ENCODE data around the gene LRCOL1.

The LRCOL1 gene

GRCh38 chr12:132634411-132634990 is 24.1 kb upstream of the LRCOL1 start:
- WGBS (ENCODE audit: insufficient coverage): 97% methylated on average over 20 of the region's 21 CpGs
- no peak for DNase-seq
- POLR2A ChIA-PET: interaction anchor here (0.6 kb wide), 1 partner anchor 44 kb away, joined by 3 read pairs; no protein-coding TSS in a partner anchor
- Histone ChIP-seq H3K36me3 (ENCODE audit: control insufficient read depth in 4 of 4, insufficient read depth in 4 of 4, low read length in 3 of 4) (peaks cover 16 to 97% (median 73%) of the 10 kb centered on the region in 4 experiments), H3K27ac (ENCODE audit: insufficient read depth in 1 of 2, low read depth in 1 of 2, low read length in 2 of 2, poor library complexity in 1 of 2, severe bottlenecking in 2 of 2) (no peak overlapping the region), H3K4me1 (ENCODE audit: control extremely low read depth in 1 of 4, control insufficient read depth in 4 of 4, insufficient read depth in 4 of 4, low read length in 3 of 4) (peaks cover 0 to 3% (median 0%) of the 10 kb centered on the region in 4 experiments), H3K4me3 (ENCODE audit: control insufficient read depth in 1 of 7, extremely low read depth in 1 of 7, insufficient read depth in 4 of 7, low read depth in 2 of 7, low read length in 6 of 7) (no peak overlapping the region), H3K9me3 (ENCODE audit: control extremely low read depth in 1 of 5, control insufficient read depth in 4 of 5, insufficient read depth in 2 of 5, low read depth in 1 of 5, low read length in 4 of 5) (no peaks in the 10 kb centered on the region), H3K27me3 (replicated peaks in 2 of 5; ENCODE audit: control insufficient read depth in 4 of 5, insufficient read depth in 5 of 5, low read length in 4 of 5) (no peaks in the 10 kb centered on the region)
- CTCF ChIA-PET: no interaction called here

GRCh38 chr12:132633901-132634300 is 23.5 kb upstream of the LRCOL1 start:
- peaks cover 0 to 3% (median 0%) of the 10 kb centered on the region in 4 experiments for H3K4me1 ChIP-seq (ENCODE audit: control extremely low read depth in 1 of 4, control insufficient read depth in 4 of 4, insufficient read depth in 4 of 4, low read length in 3 of 4)
- H3K27ac ChIP-seq (ENCODE audit: insufficient read depth in 1 of 2, low read depth in 1 of 2, low read length in 2 of 2, poor library complexity in 1 of 2, severe bottlenecking in 2 of 2): no peak overlapping the region
- no peak overlapping the region for H3K4me3 ChIP-seq (ENCODE audit: control insufficient read depth in 1 of 7, extremely low read depth in 1 of 7, insufficient read depth in 4 of 7, low read depth in 2 of 7, low read length in 6 of 7)
- H3K36me3 ChIP-seq (ENCODE audit: control insufficient read depth in 4 of 4, insufficient read depth in 4 of 4, low read length in 3 of 4): peaks cover 16 to 97% (median 73%) of the 10 kb centered on the region in 4 experiments
- CTCF ChIA-PET: no interaction called here
- H3K27me3 ChIP-seq (replicated peaks in 2 of 5; ENCODE audit: control insufficient read depth in 4 of 5, insufficient read depth in 5 of 5, low read length in 4 of 5): no peaks in the 10 kb centered on the region
- no peak for DNase-seq
- WGBS (ENCODE audit: insufficient coverage): 97% methylated on average over 8 of the region's 10 CpGs
- POLR2A ChIA-PET: no interaction called here
- H3K9me3 ChIP-seq (ENCODE audit: control extremely low read depth in 1 of 5, control insufficient read depth in 4 of 5, insufficient read depth in 2 of 5, low read depth in 1 of 5, low read length in 4 of 5): no peaks in the 10 kb centered on the region

GRCh38 chr12:132633398-132633797 is 23.0 kb upstream of the LRCOL1 start:
- Histone ChIP-seq H3K36me3 (ENCODE audit: control insufficient read depth in 4 of 4, insufficient read depth in 4 of 4, low read length in 3 of 4) (peaks cover 16 to 96% (median 73%) of the 10 kb centered on the region in 4 experiments), H3K27ac (ENCODE audit: insufficient read depth in 1 of 2, low read depth in 1 of 2, low read length in 2 of 2, poor library complexity in 1 of 2, severe bottlenecking in 2 of 2) (no peak overlapping the region), H3K4me1 (ENCODE audit: control extremely low read depth in 1 of 4, control insufficient read depth in 4 of 4, insufficient read depth in 4 of 4, low read length in 3 of 4) (peaks cover 0 to 3% (median 0%) of the 10 kb centered on the region in 4 experiments), H3K9me3 (ENCODE audit: control extremely low read depth in 1 of 5, control insufficient read depth in 4 of 5, insufficient read depth in 2 of 5, low read depth in 1 of 5, low read length in 4 of 5) (no peaks in the 10 kb centered on the region), H3K27me3 (replicated peaks in 2 of 5; ENCODE audit: control insufficient read depth in 4 of 5, insufficient read depth in 5 of 5, low read length in 4 of 5) (no peaks in the 10 kb centered on the region), H3K4me3 (ENCODE audit: control insufficient read depth in 1 of 7, extremely low read depth in 1 of 7, insufficient read depth in 4 of 7, low read depth in 2 of 7, low read length in 6 of 7) (no peak overlapping the region)
- ChIA-PET POLR2A (no interaction called here), CTCF (interaction anchor here (1.4 kb wide), 1 partner anchor 24 kb away, joined by 5 read pairs; no protein-coding TSS in a partner anchor)
- WGBS (ENCODE audit: insufficient coverage): 100% methylated on average over 7 of the region's 8 CpGs
- no peak for DNase-seq

DNA sequence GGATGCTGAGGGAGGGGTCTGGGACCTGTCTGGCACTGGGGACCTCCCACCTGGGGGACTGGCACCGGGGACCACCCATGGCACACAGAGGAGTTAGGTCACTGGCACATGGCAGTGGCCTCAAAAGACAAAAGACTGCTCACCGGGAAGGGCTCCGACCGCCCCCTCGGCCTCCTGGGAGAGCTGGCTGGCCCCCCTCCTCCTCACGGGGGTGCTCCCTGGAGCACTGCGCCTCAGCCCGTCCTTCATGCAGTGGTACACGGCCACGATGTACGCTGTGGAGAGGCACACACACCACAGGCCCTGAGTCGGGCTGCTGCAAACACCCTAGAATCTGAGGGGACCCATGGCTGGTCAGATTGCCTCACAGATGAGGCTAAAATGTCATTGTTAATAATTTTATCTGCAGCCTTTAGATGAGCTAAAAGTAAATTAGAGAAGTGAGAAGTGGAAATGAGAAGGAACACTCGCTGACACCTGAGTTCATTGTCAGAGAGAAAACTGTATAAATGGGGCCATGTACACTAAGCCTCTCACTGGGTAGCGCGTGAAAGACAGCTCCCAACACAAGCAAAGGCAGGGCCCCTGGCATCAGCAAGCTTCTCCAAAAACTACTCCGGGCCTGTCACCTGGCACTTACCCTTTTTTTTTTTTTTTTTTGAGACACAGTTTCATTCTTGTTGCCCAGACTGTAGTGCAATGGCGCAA is 22.3 kb upstream of the LRCOL1 start:
- ChIA-PET CTCF (interaction anchor here (1.1 to 1.4 kb wide), 4 partner anchors 8 to 31 kb away, joined by 3 to 5 read pairs (median 4); no protein-coding TSS in a partner anchor), POLR2A (no interaction called here)
- H3K4me3 ChIP-seq (ENCODE audit: control insufficient read depth in 1 of 7, extremely low read depth in 1 of 7, insufficient read depth in 4 of 7, low read depth in 2 of 7, low read length in 6 of 7): no peak overlapping the region

GRCh38 chr12:132631666-132632065 is 21.3 kb upstream of the LRCOL1 start:
- H3K36me3 ChIP-seq (ENCODE audit: control insufficient read depth in 4 of 4, insufficient read depth in 4 of 4, low read length in 3 of 4): peaks cover 14 to 79% (median 62%) of the 10 kb centered on the region in 4 experiments
- CTCF ChIA-PET: interaction anchor here (0.7 to 1.7 kb wide), 5 partner anchors 9 to 30 kb away, joined by 3 to 5 read pairs (median 4); no protein-coding TSS in a partner anchor
- POLR2A ChIA-PET: no interaction called here

More for the DNA sequence above, 22.3 kb upstream of the LRCOL1 start:
- DNase-seq: no peak
- Histone ChIP-seq H3K4me1 (ENCODE audit: control extremely low read depth in 1 of 4, control insufficient read depth in 4 of 4, insufficient read depth in 4 of 4, low read length in 3 of 4) (peaks cover 0 to 3% (median 0%) of the 10 kb centered on the region in 4 experiments), H3K27ac (ENCODE audit: insufficient read depth in 1 of 2, low read depth in 1 of 2, low read length in 2 of 2, poor library complexity in 1 of 2, severe bottlenecking in 2 of 2) (no peak overlapping the region), H3K27me3 (replicated peaks in 2 of 5; ENCODE audit: control insufficient read depth in 4 of 5, insufficient read depth in 5 of 5, low read length in 4 of 5) (no peaks in the 10 kb centered on the region), H3K9me3 (ENCODE audit: control extremely low read depth in 1 of 5, control insufficient read depth in 4 of 5, insufficient read depth in 2 of 5, low read depth in 1 of 5, low read length in 4 of 5) (no peaks in the 10 kb centered on the region), H3K36me3 (ENCODE audit: control insufficient read depth in 4 of 4, insufficient read depth in 4 of 4, low read length in 3 of 4) (peaks cover 16 to 89% (median 69%) of the 10 kb centered on the region in 4 experiments)
- WGBS (ENCODE audit: insufficient coverage): 96% methylated on average over 15 of the region's 17 CpGs

DNA sequence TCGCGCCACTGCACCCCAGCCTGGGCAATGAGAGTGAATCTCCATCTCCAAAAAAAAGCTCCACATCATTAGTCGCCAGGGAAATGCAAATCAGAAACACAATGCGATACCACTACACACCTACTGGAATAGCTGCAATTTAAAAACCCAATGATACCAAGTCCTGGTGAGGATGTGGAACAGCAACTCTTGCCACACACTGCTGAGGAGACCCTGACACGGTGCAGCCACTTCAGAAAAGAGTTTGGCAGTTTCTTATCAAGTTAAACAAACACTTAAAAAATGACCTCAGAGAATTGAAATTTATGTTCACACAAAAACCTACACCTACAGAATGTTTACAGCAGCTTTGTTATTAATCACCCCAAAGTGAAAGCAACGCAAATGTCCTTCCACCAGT is 20.3 kb upstream of the LRCOL1 start:
- H3K36me3 ChIP-seq (ENCODE audit: control insufficient read depth in 4 of 4, insufficient read depth in 4 of 4, low read length in 3 of 4): peaks cover 14 to 81% (median 60%) of the 10 kb centered on the region in 4 experiments
- H3K27me3 ChIP-seq (replicated peaks in 2 of 5; ENCODE audit: control insufficient read depth in 4 of 5, insufficient read depth in 5 of 5, low read length in 4 of 5): no peaks in the 10 kb centered on the region
- no peak overlapping the region for H3K27ac ChIP-seq (ENCODE audit: insufficient read depth in 1 of 2, low read depth in 1 of 2, low read length in 2 of 2, poor library complexity in 1 of 2, severe bottlenecking in 2 of 2)
- H3K9me3 ChIP-seq (ENCODE audit: control extremely low read depth in 1 of 5, control insufficient read depth in 4 of 5, insufficient read depth in 2 of 5, low read depth in 1 of 5, low read length in 4 of 5): no peaks in the 10 kb centered on the region
- no peak overlapping the region for H3K4me3 ChIP-seq (ENCODE audit: control insufficient read depth in 1 of 7, extremely low read depth in 1 of 7, insufficient read depth in 4 of 7, low read depth in 2 of 7, low read length in 6 of 7)
- no peak for DNase-seq
- 96% methylated on average over 4 of the region's 6 CpGs for WGBS (ENCODE audit: insufficient coverage)
- no peaks in the 10 kb centered on the region for H3K4me1 ChIP-seq (ENCODE audit: control extremely low read depth in 1 of 4, control insufficient read depth in 4 of 4, insufficient read depth in 4 of 4, low read length in 3 of 4)
- POLR2A ChIA-PET: no interaction called here
- CTCF ChIA-PET: interaction anchor here (1.3 to 1.7 kb wide), 2 partner anchors 9 to 13 kb away, joined by 3 to 5 read pairs; no protein-coding TSS in a partner anchor

More at GRCh38 chr12:132631666-132632065, 21.3 kb upstream of the LRCOL1 start:
- Histone ChIP-seq H3K9me3 (ENCODE audit: control extremely low read depth in 1 of 5, control insufficient read depth in 4 of 5, insufficient read depth in 2 of 5, low read depth in 1 of 5, low read length in 4 of 5) (no peaks in the 10 kb centered on the region), H3K27ac (ENCODE audit: insufficient read depth in 1 of 2, low read depth in 1 of 2, low read length in 2 of 2, poor library complexity in 1 of 2, severe bottlenecking in 2 of 2) (no peak overlapping the region), H3K4me1 (ENCODE audit: control extremely low read depth in 1 of 4, control insufficient read depth in 4 of 4, insufficient read depth in 4 of 4, low read length in 3 of 4) (peaks cover 0 to 3% (median 0%) of the 10 kb centered on the region in 4 experiments), H3K27me3 (replicated peaks in 2 of 5; ENCODE audit: control insufficient read depth in 4 of 5, insufficient read depth in 5 of 5, low read length in 4 of 5) (no peaks in the 10 kb centered on the region), H3K4me3 (ENCODE audit: control insufficient read depth in 1 of 7, extremely low read depth in 1 of 7, insufficient read depth in 4 of 7, low read depth in 2 of 7, low read length in 6 of 7) (no peak overlapping the region)
- DNase-seq: no peak
- 97% methylated on average over 10 of the region's 11 CpGs for WGBS (ENCODE audit: insufficient coverage)

- Histone ChIP-seq H3K27ac (ENCODE audit: insufficient read depth in 1 of 2, low read depth in 1 of 2, low read length in 2 of 2, poor library complexity in 1 of 2, severe bottlenecking in 2 of 2) (no peak overlapping the region), H3K27me3 (replicated peaks in 2 of 5; ENCODE audit: control insufficient read depth in 4 of 5, insufficient read depth in 5 of 5, low read length in 4 of 5) (no peaks in the 10 kb centered on the region), H3K4me1 (ENCODE audit: control extremely low read depth in 1 of 4, control insufficient read depth in 4 of 4, insufficient read depth in 4 of 4, low read length in 3 of 4) (no peaks in the 10 kb centered on the region), H3K36me3 (ENCODE audit: control insufficient read depth in 4 of 4, insufficient read depth in 4 of 4, low read length in 3 of 4) (peaks cover 10 to 81% (median 56%) of the 10 kb centered on the region in 4 experiments), H3K4me3 (ENCODE audit: control insufficient read depth in 1 of 7, extremely low read depth in 1 of 7, insufficient read depth in 4 of 7, low read depth in 2 of 7, low read length in 6 of 7) (no peak overlapping the region), H3K9me3 (ENCODE audit: control extremely low read depth in 1 of 5, control insufficient read depth in 4 of 5, insufficient read depth in 2 of 5, low read depth in 1 of 5, low read length in 4 of 5) (no peaks in the 10 kb centered on the region)
- WGBS (ENCODE audit: insufficient coverage): 93% methylated on average over 4 of the region's 6 CpGs
- CTCF ChIA-PET: interaction anchor here (0.5 to 1.9 kb wide), 3 partner anchors 28 to 224 kb away, joined by 3 to 4 read pairs (median 3); no protein-coding TSS in a partner anchor
- POLR2A ChIA-PET: no interaction called here
- DNase-seq: no peak
These were observed 18.9 kb upstream of the LRCOL1 start for GRCh38 chr12:132629330-132629729.
